K562 (cell line): Measurements from ENCODE around the gene DIAPH3.

Source experiments
- FOS ChIP-seq: IDR thresholded peaks from 3 replicates; pipeline ENCODE4 v1.6.1; 2011; ENCODE audit not compliant: insufficient read length; ENCODE audit errors: extremely low read depth
- MECOM ChIP-seq: fragments of 250-450 bp; sonication (Bioruptor Pico); IDR thresholded peaks from 2 replicates; pipeline ENCODE4 v1.8.0; 2022; ENCODE audit warnings: inconsistent platforms
- NR2C2 ChIP-seq, 2 experiments: fragments of 200-800 bp in 1 of 2; sonication (Bioruptor generic) in 1 of 2; sonication (generic) in 1 of 2; formaldehyde crosslinking in 1 of 2; IDR thresholded peaks; 2 replicates each; pipeline versions ENCODE4 v1.6.1 to v1.8.0; 2016 to 2022; ENCODE audit warnings: mild to moderate bottlenecking in 1 of 2, missing compliant biosample characterization in 1 of 2, missing genetic modification characterization in 1 of 2, missing genetic modification reagents in 1 of 2
- RAD21 ChIP-seq, 2 experiments: fragments of 250-450 bp in 1 of 2; fragments of 450-650 bp in 1 of 2; sonication (Bioruptor Pico) in 1 of 2; formaldehyde crosslinking in 1 of 2; IDR thresholded peaks in 1 of 2; conservative IDR thresholded peaks in 1 of 2; 2 replicates each; pipeline versions ENCODE4 v1.4.0 to v1.8.0; 2020 to 2022; ENCODE audit warnings: mild to moderate bottlenecking in 2 of 2, moderate library complexity in 1 of 2
- SAP30 ChIP-seq: fragments of 200-600 bp; sonication (generic); IDR thresholded peaks from 2 replicates; pipeline ENCODE4 v1.6.1; 2012; ENCODE audit warnings: borderline replicate concordance, low read depth, mild to moderate bottlenecking, moderate library complexity, low read length, control low read depth, inconsistent platforms; ENCODE audit not compliant: insufficient read depth, poor library complexity, severe bottlenecking
- SMAD4 ChIP-seq: fragments of 250-450 bp; sonication (Bioruptor Pico); conservative IDR thresholded peaks from 2 replicates; pipeline ENCODE4 v1.8.0; 2021; ENCODE audit warnings: inconsistent platforms, mild to moderate bottlenecking, moderate library complexity
- TF ChIP-seq, protein P1 (sequence below): fragments of 250-450 bp; sonication (Bioruptor Pico); IDR thresholded peaks from 2 replicates; pipeline ENCODE4 v1.5.0; 2020; ENCODE audit warnings: mild to moderate bottlenecking, borderline replicate concordance
- TF ChIP-seq, protein P2 (sequence below): fragments of 250-450 bp; sonication (Bioruptor Pico); IDR thresholded peaks from 2 replicates; pipeline ENCODE4 v1.8.0; 2021; ENCODE audit warnings: borderline replicate concordance, mild to moderate bottlenecking, moderate library complexity; ENCODE audit not compliant: poor library complexity, severe bottlenecking
- TF ChIP-seq, protein P3 (sequence below), 3 experiments: IDR thresholded peaks in 2 of 3; conservative IDR thresholded peaks in 1 of 3; 2 replicates each; pipeline ENCODE4 v1.5.1; 2011 to 2012; ENCODE audit warnings: low read length in 3 of 3, mild to moderate bottlenecking in 3 of 3, control low read depth in 2 of 3, improper control_type of control experiment in 1 of 3, inconsistent platforms in 1 of 3, low read depth in 1 of 3, mixed read lengths in 1 of 3, moderate library complexity in 1 of 3; ENCODE audit not compliant: insufficient read depth in 2 of 3
- TF ChIP-seq, protein P4 (sequence below): fragments of 250-450 bp; sonication (Bioruptor Pico); IDR thresholded peaks from 2 replicates; pipeline ENCODE4 v1.5.0; 2021; ENCODE audit warnings: mild to moderate bottlenecking, moderate library complexity

DNA sequence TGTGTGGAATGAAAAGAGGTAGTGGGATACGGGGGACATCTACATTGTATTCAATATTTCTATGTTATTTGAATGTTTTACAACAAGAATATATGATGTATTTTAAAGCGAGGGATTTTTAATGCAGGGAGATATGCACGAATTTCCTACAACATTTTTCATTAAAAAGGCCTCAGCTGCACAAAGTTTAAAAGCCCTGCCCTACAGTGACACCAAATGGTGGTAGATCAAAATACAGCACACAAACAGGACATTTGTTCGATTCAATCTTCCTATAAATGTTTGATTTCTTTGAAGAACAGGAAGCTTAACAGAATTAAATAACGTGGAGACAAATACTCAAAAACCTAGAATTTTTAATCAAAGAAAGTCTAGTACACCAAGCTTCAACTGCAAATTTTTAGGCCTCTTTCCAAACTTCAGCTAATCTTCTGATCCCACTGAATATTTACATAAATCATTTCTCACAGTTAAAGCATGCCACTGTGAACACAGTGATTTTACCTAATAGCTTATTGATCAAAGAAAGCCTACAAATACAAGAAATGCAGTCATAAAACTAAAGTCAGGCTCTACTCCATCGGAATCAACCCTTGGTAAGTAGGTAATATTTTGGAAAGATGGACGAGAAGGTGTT, 257.2 kb downstream of the DIAPH3 start:
- TF ChIP-seq MECOM (CRISPR knock-in tag): no peak
- no peak for TF ChIP-seq FOS
- TF ChIP-seq SAP30: no peak
- TF ChIP-seq RAD21 (CRISPR knock-in tag; conservative IDR thresholded peaks at IDR 0.05 in 1 of 2, IDR thresholded peaks at IDR 0.05 in 1 of 2): peak; percentile 34 to 35; a peak in 3 of 4 replicates
- TF ChIP-seq, protein P1, sequence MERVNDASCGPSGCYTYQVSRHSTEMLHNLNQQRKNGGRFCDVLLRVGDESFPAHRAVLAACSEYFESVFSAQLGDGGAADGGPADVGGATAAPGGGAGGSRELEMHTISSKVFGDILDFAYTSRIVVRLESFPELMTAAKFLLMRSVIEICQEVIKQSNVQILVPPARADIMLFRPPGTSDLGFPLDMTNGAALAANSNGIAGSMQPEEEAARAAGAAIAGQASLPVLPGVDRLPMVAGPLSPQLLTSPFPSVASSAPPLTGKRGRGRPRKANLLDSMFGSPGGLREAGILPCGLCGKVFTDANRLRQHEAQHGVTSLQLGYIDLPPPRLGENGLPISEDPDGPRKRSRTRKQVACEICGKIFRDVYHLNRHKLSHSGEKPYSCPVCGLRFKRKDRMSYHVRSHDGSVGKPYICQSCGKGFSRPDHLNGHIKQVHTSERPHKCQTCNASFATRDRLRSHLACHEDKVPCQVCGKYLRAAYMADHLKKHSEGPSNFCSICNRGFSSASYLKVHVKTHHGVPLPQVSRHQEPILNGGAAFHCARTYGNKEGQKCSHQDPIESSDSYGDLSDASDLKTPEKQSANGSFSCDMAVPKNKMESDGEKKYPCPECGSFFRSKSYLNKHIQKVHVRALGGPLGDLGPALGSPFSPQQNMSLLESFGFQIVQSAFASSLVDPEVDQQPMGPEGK (CRISPR knock-in tag): no peak
- TF ChIP-seq, protein P2, sequence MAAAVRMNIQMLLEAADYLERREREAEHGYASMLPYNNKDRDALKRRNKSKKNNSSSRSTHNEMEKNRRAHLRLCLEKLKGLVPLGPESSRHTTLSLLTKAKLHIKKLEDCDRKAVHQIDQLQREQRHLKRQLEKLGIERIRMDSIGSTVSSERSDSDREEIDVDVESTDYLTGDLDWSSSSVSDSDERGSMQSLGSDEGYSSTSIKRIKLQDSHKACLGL (CRISPR knock-in tag): no peak
- no peak for TF ChIP-seq NR2C2 (CRISPR knock-in tag; IDR thresholded peaks at IDR 0.05)
- TF ChIP-seq NR2C2 (tag; IDR thresholded peaks at IDR 0.05): no peak
- TF ChIP-seq, protein P3, sequence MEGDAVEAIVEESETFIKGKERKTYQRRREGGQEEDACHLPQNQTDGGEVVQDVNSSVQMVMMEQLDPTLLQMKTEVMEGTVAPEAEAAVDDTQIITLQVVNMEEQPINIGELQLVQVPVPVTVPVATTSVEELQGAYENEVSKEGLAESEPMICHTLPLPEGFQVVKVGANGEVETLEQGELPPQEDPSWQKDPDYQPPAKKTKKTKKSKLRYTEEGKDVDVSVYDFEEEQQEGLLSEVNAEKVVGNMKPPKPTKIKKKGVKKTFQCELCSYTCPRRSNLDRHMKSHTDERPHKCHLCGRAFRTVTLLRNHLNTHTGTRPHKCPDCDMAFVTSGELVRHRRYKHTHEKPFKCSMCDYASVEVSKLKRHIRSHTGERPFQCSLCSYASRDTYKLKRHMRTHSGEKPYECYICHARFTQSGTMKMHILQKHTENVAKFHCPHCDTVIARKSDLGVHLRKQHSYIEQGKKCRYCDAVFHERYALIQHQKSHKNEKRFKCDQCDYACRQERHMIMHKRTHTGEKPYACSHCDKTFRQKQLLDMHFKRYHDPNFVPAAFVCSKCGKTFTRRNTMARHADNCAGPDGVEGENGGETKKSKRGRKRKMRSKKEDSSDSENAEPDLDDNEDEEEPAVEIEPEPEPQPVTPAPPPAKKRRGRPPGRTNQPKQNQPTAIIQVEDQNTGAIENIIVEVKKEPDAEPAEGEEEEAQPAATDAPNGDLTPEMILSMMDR (IDR thresholded peaks at IDR 0.05 in 2 of 3, conservative IDR thresholded peaks at IDR 0.05 in 1 of 3; ENCODE audit: insufficient read depth in 2 of 3, low read depth in 1 of 3, low read length in 3 of 3): peak; percentile 18 to 50 (median 39); a peak in 4 of 6 replicates
- TF ChIP-seq, protein P4, sequence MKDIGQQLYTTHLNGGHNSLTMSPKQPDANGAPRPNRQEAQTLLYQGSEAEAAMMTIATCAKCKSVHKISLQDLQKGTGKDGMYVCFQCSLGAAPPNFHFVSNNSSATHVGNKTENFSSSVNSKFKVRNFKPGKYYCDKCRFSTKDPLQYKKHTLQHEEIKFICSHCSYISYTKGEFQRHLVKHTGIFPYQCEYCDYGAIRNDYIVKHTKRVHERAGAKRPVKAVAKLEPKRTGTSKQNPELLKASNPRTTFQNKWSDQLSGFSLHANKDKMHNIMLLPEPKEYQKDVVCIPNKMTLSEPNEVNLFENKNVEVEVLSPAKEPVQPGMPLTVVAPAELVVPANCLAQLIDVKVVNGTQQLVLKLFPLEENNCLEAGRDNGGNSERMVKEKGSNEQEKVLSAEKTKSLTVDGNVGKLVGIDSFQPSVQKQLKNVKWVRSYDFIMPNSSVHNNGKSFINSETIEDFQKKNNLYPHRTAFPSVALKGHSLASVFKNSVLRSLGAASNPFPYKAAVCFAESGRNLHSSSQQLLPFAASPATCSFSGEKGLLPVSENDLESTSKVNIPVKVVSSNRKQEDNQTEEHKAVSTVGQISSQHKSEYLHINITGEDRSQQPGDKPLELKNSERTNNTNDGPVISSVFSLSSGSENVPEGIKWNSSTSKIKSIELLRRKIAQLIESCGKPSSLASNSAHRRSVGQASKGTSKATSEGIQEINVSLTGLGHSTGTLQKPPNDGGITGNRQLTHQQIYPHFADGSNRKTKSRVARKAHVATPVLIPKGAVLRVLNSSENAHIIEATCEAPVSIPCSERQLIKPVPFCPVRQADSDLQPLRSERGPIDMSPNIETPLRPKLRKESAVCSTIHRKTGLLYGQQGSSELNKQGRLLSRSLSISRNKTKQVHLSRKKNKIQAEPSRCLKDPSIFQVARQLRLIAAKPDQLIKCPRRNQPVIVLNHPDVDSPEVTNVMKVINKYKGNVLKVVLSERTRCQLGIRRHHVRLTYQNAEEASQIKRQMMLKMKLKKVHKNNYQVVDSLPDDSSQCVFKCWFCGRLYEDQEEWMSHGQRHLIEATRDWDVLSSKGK (CRISPR knock-in tag): no peak
- TF ChIP-seq SMAD4 (CRISPR knock-in tag): no peak
